Calu3 (cell line): ENCODE data around the gene MFN1. TPM values are rescaled to one million over a fixed set of nuclear protein-coding genes. Genes with fewer than 3 reads are reported as not detected.

Source experiments
- BruUV-seq: library from RNA; stranded (reverse); fragments of 400-500 nt; replicated peaks from 2 replicates; lab custom pipeline; 2021; lab: Mats Ljungman, UMichigan
- CTCF ChIA-PET: fragments of 300-600 bp; sonication (Branson Sonifier 250); formaldehyde crosslinking; loops from one replicate; lab custom pipeline; 2022; ENCODE audit warnings: antibody characterized with exemption; lab: Charles Lee
- DNase-seq: peaks from one replicate; pipeline ENCODE4 v3.0.0; 2022
- H3K27ac Mint-ChIP-seq: one replicate; pipeline ENCODE4 v1.8.0; 2022; ENCODE audit warnings: mixed read lengths; ENCODE audit not compliant: unreplicated experiment
- H3K27me3 Mint-ChIP-seq: one replicate; pipeline ENCODE4 v1.8.0; 2022; ENCODE audit warnings: mixed read lengths; ENCODE audit not compliant: unreplicated experiment
- H3K36me3 Mint-ChIP-seq: one replicate; pipeline ENCODE4 v1.8.0; 2022; ENCODE audit warnings: mild to moderate bottlenecking, moderate library complexity, mixed read lengths; ENCODE audit not compliant: insufficient read depth, unreplicated experiment
- H3K4me1 Mint-ChIP-seq: one replicate; pipeline ENCODE4 v1.8.0; 2022; ENCODE audit warnings: mild to moderate bottlenecking, low read depth, mixed read lengths; ENCODE audit not compliant: unreplicated experiment
- H3K4me3 Mint-ChIP-seq: one replicate; pipeline ENCODE4 v1.8.0; 2022; ENCODE audit warnings: mild to moderate bottlenecking, low read depth, moderate library complexity, mixed read lengths; ENCODE audit not compliant: unreplicated experiment
- H3K9me3 Mint-ChIP-seq: one replicate; pipeline ENCODE4 v1.8.0; 2022; ENCODE audit warnings: low read depth, mixed read lengths; ENCODE audit not compliant: unreplicated experiment
- intact Hi-C: fragments of 100-400 bp; cut with micrococcal nuclease; formaldehyde crosslinking; loops from one replicate; pipeline ENCODE4 v1.10.0; 2022; ENCODE audit not compliant: unreplicated experiment
- total RNA-seq: library from RNA; stranded (reverse); gene quantifications from 2 replicates; pipeline ENCODE4 v1.2.3, GENCODE V29; 2022
- TF ChIP-seq, protein P1 (sequence below): fragments of 200-600 bp; IDR thresholded peaks from one replicate; pipeline ENCODE4 v1.8.0; 2022; ENCODE audit warnings: antibody characterized with exemption; ENCODE audit not compliant: unreplicated experiment

The MFN1 gene
- total RNA-seq, 1 experiment from 2014 or later: 79.9 TPM

GRCh38 chr3:179416681-179417080 lies 69.2 kb downstream of the MFN1 start:
- DNase-seq: no peak
- H3K4me1 Mint-ChIP-seq: no peaks in the 10 kb centered on the region
- H3K4me3 Mint-ChIP-seq: no peak overlapping the region
- BruUV-seq: no TSS peak
- TF ChIP-seq, protein P1, sequence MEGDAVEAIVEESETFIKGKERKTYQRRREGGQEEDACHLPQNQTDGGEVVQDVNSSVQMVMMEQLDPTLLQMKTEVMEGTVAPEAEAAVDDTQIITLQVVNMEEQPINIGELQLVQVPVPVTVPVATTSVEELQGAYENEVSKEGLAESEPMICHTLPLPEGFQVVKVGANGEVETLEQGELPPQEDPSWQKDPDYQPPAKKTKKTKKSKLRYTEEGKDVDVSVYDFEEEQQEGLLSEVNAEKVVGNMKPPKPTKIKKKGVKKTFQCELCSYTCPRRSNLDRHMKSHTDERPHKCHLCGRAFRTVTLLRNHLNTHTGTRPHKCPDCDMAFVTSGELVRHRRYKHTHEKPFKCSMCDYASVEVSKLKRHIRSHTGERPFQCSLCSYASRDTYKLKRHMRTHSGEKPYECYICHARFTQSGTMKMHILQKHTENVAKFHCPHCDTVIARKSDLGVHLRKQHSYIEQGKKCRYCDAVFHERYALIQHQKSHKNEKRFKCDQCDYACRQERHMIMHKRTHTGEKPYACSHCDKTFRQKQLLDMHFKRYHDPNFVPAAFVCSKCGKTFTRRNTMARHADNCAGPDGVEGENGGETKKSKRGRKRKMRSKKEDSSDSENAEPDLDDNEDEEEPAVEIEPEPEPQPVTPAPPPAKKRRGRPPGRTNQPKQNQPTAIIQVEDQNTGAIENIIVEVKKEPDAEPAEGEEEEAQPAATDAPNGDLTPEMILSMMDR: no peak
- no peaks in the 10 kb centered on the region for H3K27me3 Mint-ChIP-seq
- H3K27ac Mint-ChIP-seq: no peak overlapping the region
- no peaks in the 10 kb centered on the region for H3K36me3 Mint-ChIP-seq
- H3K9me3 Mint-ChIP-seq: no peaks in the 10 kb centered on the region
- CTCF ChIA-PET: interaction anchor here (0.7 kb wide), 1 partner anchor 46 kb away, joined by 4 read pairs; no protein-coding TSS in a partner anchor
- intact Hi-C loops: no loop called here

- DNase-seq: no peak
- Mint-ChIP-seq H3K27ac (no peak overlapping the region), H3K36me3 (no peaks in the 10 kb centered on the region), H3K4me3 (no peak overlapping the region), H3K27me3 (no peaks in the 10 kb centered on the region), H3K4me1 (no peaks in the 10 kb centered on the region), H3K9me3 (no peaks in the 10 kb centered on the region)
- BruUV-seq: no TSS peak
- intact Hi-C loops: no loop called here
- TF ChIP-seq, protein P1: no peak
- CTCF ChIA-PET: no interaction called here
Observed at GRCh38 chr3:179418610-179419009, 71.1 kb downstream of the MFN1 start.

GRCh38 chr3:179421500-179421899 lies 74.0 kb downstream of the MFN1 start:
- DNase-seq: no peak
- TF ChIP-seq, protein P1: no peak
- Mint-ChIP-seq H3K27ac (no peak overlapping the region), H3K36me3 (no peaks in the 10 kb centered on the region), H3K4me3 (no peak overlapping the region), H3K9me3 (no peaks in the 10 kb centered on the region), H3K4me1 (no peaks in the 10 kb centered on the region), H3K27me3 (no peaks in the 10 kb centered on the region)
- CTCF ChIA-PET: no interaction called here
- BruUV-seq: no TSS peak
- intact Hi-C loops: loop anchor here (1.0 kb wide), 1 partner anchor 137 kb away; no protein-coding TSS in a partner anchor

DNA sequence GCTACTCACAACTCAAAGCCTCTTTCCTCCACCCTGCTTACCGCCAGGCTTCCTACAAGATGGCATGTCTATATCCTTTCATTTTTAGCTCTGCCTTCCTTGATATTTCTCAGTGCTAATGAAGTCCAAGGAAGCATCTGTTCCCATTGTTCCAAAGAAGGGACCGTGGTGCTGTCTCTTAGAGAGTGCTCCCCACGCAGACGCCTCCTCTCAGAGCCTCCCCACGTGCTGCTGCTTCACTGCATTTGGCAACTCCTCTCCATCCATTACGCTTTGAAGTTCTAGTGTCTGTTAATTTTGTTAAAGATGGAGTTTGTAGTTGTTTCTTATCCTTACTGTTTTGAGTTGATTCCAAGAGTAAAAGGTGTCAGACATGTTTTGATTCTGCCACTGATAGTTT lies 77.6 kb downstream of the MFN1 start:
- CTCF ChIA-PET: no interaction called here
- no peak for DNase-seq
- no peaks in the 10 kb centered on the region for H3K9me3 Mint-ChIP-seq
- no peaks in the 10 kb centered on the region for H3K27me3 Mint-ChIP-seq
- H3K4me1 Mint-ChIP-seq: no peaks in the 10 kb centered on the region
- TF ChIP-seq, protein P1: no peak
- no peaks in the 10 kb centered on the region for H3K36me3 Mint-ChIP-seq
- H3K27ac Mint-ChIP-seq: no peak overlapping the region
- intact Hi-C loops: no loop called here
- H3K4me3 Mint-ChIP-seq: no peak overlapping the region
- BruUV-seq: no TSS peak
